Uterus (tissue), 4 donors: ENCODE measurements around the gene IGFBP6. TPM values are rescaled to one million over a fixed set of nuclear protein-coding genes. Genes with fewer than 3 reads are reported as not detected.

ENCODE experiments used
- DNase-seq, 2 donors: peaks; one replicate each; pipeline ENCODE4 v3.0.0-alpha.2; 2019 to 2020
- H3K27ac ChIP-seq, 2 donors: fragments of 200-600 bp; sonication (generic); 1 replicate in 1 of 2; 2 replicates in 1 of 2; pipeline ENCODE4 v1.5.1; 2016 to 2018
- H3K27me3 ChIP-seq, 2 donors: fragments of 200-600 bp; sonication (generic); one replicate each; pipeline ENCODE4 v1.5.1; 2018 to 2019; ENCODE audit warnings: control low read depth in 1 of 2
- H3K36me3 ChIP-seq, 2 donors: fragments of 200-600 bp; sonication (generic); one replicate each; pipeline ENCODE4 v1.5.1; 2019; ENCODE audit warnings: control low read depth in 1 of 2
- H3K4me1 ChIP-seq, 2 donors: fragments of 200-600 bp; sonication (generic); one replicate each; pipeline ENCODE4 v1.5.1; 2018 to 2019; ENCODE audit warnings: control low read depth in 1 of 2
- H3K4me3 ChIP-seq, 2 donors: fragments of 200-600 bp; sonication (generic); 1 replicate in 1 of 2; 2 replicates in 1 of 2; pipeline ENCODE4 v1.5.1; 2018 to 2019; ENCODE audit warnings: mild to moderate bottlenecking in 1 of 2
- H3K9me3 ChIP-seq, 2 donors: fragments of 200-600 bp; sonication (generic); one replicate each; pipeline ENCODE4 v1.5.1; 2019; ENCODE audit warnings: control low read depth in 1 of 2
- POLR2A ChIP-seq, 2 donors: fragments of 450-650 bp; IDR thresholded peaks; one replicate each; pipeline ENCODE4 v1.6.1; 2016; ENCODE audit warnings: antibody characterized with exemption in 2 of 2, mild to moderate bottlenecking in 1 of 2, moderate library complexity in 1 of 2
- intact Hi-C: fragments of 100-400 bp; cut with DNase I; formaldehyde crosslinking; loops from one replicate; pipeline ENCODE4 v1.15.1; 2023; ENCODE audit warnings: low total_unique reads
- total RNA-seq, 4 donors: library from RNA; depleted of rRNA in 3 of 4; stranded (reverse); fragments of >200 nt in 3 of 4; gene quantifications; one replicate each; pipeline versions ENCODE4 v1.1.0 to v1.2.4, GENCODE V29; 2014 to 2023
- TF ChIP-seq, protein P1 (sequence below), 4 experiments: fragments of 200-600 bp in 2 of 4; fragments of 450-650 bp in 2 of 4; sonication (generic) in 2 of 4; IDR thresholded peaks; one replicate each; pipeline ENCODE4 v1.5.1; 2016 to 2019; ENCODE audit warnings: antibody characterized with exemption in 4 of 4, mild to moderate bottlenecking in 2 of 4, moderate library complexity in 1 of 4
- donor health status: DM: yes; HTN: yes; CAD: no.

Gene IGFBP6
- total RNA-seq, 4 donors from 2014 or later, result 48.7 to 762 (median 252) TPM

DNA sequence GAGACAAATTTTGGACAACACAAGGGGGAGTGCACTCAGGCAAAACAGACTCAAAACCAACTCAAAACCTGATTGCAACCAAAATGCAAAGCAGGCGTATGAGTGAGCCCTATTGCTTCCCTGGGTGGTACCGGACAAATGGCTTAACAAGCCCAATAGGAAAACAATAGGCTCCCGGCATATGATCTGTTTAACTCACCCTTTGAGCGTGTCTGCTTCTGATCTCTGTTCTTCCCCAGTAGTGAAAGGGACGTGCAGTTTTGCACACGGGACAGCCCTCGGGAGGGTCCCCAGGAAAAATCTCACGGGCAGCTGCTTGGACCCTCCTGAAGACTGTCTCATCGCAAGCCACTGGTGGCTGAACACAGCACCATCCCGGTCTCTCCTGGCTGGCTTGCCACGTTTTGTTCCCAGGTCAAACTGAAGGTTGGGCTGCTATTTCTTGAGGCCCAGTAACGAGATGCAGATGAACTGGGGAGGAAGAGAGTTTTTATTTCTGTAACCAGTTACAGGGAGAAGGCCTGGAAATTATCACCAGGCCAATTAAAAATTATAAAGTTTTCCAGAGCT is 15.8 kb downstream of the IGFBP6 start:
- H3K36me3 ChIP-seq, result no peaks in the 10 kb centered on the region
- H3K27me3 ChIP-seq, result no peaks in the 10 kb centered on the region
- no peaks in the 10 kb centered on the region for H3K4me1 ChIP-seq
- intact Hi-C loops, result no loop called here
- no peak overlapping the region for H3K4me3 ChIP-seq
- no peaks in the 10 kb centered on the region for H3K9me3 ChIP-seq
- TF ChIP-seq, protein P1, sequence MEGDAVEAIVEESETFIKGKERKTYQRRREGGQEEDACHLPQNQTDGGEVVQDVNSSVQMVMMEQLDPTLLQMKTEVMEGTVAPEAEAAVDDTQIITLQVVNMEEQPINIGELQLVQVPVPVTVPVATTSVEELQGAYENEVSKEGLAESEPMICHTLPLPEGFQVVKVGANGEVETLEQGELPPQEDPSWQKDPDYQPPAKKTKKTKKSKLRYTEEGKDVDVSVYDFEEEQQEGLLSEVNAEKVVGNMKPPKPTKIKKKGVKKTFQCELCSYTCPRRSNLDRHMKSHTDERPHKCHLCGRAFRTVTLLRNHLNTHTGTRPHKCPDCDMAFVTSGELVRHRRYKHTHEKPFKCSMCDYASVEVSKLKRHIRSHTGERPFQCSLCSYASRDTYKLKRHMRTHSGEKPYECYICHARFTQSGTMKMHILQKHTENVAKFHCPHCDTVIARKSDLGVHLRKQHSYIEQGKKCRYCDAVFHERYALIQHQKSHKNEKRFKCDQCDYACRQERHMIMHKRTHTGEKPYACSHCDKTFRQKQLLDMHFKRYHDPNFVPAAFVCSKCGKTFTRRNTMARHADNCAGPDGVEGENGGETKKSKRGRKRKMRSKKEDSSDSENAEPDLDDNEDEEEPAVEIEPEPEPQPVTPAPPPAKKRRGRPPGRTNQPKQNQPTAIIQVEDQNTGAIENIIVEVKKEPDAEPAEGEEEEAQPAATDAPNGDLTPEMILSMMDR (IDR thresholded peaks at IDR 0.05), result no peak
- no peak for TF ChIP-seq POLR2A (IDR thresholded peaks at IDR 0.05)
- no peak overlapping the region for H3K27ac ChIP-seq
- no peak for DNase-seq

DNA sequence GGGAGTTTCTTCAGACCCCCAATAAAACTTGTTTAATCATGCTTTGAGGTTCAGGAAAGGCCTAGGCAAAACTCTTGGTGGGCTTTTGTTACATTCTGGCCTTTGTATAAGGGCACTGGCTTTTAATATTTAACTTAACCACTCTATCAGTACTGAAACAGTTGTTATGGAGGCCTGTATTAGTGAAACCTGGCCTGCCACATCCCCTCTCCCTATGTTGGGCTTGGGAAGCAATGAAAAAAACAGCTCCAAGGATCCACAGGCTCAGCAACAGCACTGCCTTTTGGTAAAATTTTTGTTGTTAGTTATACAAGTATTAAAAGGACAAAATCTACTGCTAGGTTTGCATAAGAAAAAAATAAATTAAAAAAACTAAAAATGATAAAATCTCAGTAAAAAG is 16.5 kb downstream of the IGFBP6 start:
- intact Hi-C loops, result no loop called here
- Histone ChIP-seq H3K4me3 (no peak overlapping the region), H3K27me3 (no peaks in the 10 kb centered on the region), H3K27ac (no peak overlapping the region), H3K9me3 (no peaks in the 10 kb centered on the region), H3K4me1 (no peaks in the 10 kb centered on the region), H3K36me3 (no peaks in the 10 kb centered on the region)
- no peak for TF ChIP-seq POLR2A (IDR thresholded peaks at IDR 0.05)
- TF ChIP-seq, protein P1 (IDR thresholded peaks at IDR 0.05), result no peak
- DNase-seq, result no peak

DNA sequence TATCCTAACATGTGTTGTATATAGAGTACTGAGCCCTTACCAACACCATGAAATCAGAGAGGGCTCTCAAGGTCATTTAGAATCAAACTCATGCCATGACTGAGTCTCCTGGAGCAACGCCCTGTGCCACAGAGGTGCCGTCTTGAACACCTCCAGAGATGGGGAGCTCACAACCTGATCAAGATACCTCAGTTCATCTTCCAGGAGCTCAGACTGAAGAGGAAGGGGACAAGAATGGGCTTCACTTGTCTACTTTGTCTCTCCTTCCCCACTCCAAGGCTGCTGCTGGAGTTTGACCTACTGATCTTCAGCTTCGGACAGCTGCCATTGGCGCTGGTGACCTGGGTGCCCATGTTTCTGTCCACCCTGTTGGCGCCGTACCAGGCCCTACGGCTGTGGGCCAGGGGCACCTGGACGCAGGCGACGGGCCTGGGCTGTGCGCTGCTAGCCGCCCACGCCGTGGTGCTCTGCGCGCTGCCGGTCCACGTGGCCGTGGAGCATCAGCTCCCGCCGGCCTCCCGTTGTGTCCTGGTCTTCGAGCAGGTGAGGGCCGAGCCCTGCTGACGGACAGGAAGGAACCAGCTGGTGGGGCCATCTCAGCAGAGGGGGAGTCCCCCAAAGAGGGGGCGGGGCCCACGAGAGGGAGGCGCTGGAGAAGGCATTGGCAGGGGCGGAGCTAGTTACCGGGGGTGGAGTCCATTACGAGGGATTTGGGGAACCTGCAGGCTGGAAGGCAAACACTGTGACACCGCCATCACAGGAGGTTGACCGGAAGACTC is 17.8 kb downstream of the IGFBP6 start:
- TF ChIP-seq POLR2A (IDR thresholded peaks at IDR 0.05), result no peak
- Histone ChIP-seq H3K4me1 (no peaks in the 10 kb centered on the region), H3K27me3 (no peaks in the 10 kb centered on the region), H3K4me3 (no peak overlapping the region), H3K27ac (no peak overlapping the region), H3K9me3 (no peaks in the 10 kb centered on the region), H3K36me3 (no peaks in the 10 kb centered on the region)
- DNase-seq, result no peak
- intact Hi-C loops, result no loop called here

DNA sequence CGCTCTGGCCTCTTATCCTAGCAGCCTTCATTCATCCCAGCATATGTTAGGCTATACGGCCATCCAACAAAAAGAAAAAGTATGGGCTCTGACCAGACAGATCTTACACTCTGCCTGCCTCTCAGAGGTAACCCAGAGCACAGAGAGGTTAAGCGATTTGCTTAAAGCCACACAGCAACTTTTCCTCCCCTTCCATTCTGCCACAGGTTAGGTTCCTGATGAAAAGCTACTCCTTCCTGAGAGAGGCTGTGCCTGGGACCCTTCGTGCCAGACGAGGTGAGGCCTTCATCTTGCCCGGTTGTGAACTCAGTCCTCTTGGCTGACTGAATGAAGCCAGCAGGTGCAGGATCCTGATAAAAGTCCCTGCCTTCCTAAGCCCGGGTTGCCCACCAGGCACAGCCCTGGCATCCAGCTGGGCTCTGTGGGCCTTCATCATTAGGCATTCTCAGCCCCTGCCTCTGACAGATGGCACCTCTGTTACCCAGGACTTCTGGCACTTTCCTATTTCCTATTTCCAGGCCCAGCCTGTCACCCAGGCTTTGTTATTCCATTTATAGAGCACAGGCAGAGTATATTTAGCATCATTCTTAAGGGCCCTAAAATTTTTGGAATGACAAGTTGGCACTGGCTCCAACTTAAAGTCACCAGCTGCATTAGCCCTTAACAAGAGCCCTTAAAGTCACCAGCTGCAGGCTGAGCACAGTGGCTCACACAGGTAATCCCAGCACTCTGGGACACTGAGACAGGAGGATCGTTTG is 18.6 kb downstream of the IGFBP6 start:
- no peaks in the 10 kb centered on the region for H3K27me3 ChIP-seq
- no peak for DNase-seq
- intact Hi-C loops, result no loop called here
- no peak overlapping the region for H3K4me3 ChIP-seq
- H3K27ac ChIP-seq, result no peak overlapping the region
- H3K9me3 ChIP-seq, result no peaks in the 10 kb centered on the region
- H3K36me3 ChIP-seq, result no peaks in the 10 kb centered on the region
- no peaks in the 10 kb centered on the region for H3K4me1 ChIP-seq
- TF ChIP-seq POLR2A (IDR thresholded peaks at IDR 0.05), result no peak

DNA sequence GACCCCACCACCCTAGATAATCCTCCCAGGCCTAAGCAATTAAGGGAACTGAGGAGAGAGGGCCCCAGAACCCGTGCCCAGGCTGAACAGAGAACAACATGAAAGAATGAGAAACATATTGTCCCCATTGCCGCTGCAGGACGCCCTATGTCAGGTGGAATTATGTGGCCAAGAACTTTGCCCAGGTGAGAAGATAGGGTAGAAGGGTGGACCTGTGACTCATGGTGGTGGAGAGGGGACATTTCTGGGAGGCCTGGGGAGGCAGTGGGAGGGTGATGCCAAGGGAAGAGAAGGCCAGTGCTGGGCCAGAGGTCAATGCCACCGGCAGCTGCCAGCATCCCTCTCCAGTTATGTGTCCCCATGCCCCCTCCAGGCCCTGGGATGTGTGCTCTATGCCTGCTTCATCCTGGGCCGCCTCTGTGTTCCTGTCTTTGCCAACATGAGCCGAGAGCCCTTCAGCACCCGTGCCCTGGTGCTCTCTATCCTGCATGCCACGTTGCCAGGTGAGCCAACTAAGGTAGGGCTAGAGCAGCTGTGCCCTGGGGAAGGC is 21.4 kb downstream of the IGFBP6 start:
- Histone ChIP-seq H3K27ac (no peak overlapping the region), H3K9me3 (no peaks in the 10 kb centered on the region), H3K4me1 (no peaks in the 10 kb centered on the region), H3K4me3 (no peak overlapping the region), H3K27me3 (no peaks in the 10 kb centered on the region), H3K36me3 (no peaks in the 10 kb centered on the region)
- DNase-seq, result no peak
- TF ChIP-seq, protein P1 (IDR thresholded peaks at IDR 0.05), result no peak
- no peak for TF ChIP-seq POLR2A (IDR thresholded peaks at IDR 0.05)
- intact Hi-C loops, result no loop called here
